C4-2B (cell line): ENCODE results near the gene DDX46.

Experiments
- CTCF ChIP-seq: fragments of 450-650 bp; conservative IDR thresholded peaks from 2 replicates; pipeline ENCODE4 v1.5.1; 2017; ENCODE audit warnings: mild to moderate bottlenecking
- ZFX ChIP-seq: fragments of 450-650 bp; IDR thresholded peaks from 2 replicates; pipeline ENCODE4 v1.6.1; 2017

- TF ChIP-seq CTCF (no peak), ZFX (no peak)
Observed at GRCh38 chr5:134840811-134841210, 82.2 kb downstream of the DDX46 start.
